ENCODE results near the gene TMEM242.
A peak's percentile ranks its signal among the peaks of the same experiment; 100 is the strongest.

The TMEM242 gene

GRCh38 chr6:157288575-157288974 is 34.7 kb downstream of the TMEM242 start:
- no peak for DNase-seq (ENCODE audit: low read depth)

DNA sequence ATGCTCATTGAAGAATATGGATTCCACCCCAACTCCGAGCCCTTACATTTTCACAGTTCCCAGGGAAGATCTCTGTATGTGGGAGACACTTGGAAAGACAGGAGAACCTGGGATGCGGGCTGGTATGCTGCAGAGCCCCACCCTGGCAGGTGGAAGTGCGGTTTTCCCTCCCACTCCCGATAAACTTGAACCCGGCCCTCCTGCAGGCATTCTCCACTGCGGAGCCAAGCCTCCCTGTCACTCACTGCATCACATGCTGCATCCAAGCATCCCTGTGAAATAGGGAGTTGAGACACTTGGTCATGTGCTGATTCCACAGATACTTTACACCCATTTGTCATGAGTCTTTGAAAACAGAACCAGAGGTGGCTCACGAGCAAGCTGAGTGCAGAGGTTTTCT is 35.4 kb downstream of the TMEM242 start:
- DNase-seq (ENCODE audit: low read depth): no peak

DNA sequence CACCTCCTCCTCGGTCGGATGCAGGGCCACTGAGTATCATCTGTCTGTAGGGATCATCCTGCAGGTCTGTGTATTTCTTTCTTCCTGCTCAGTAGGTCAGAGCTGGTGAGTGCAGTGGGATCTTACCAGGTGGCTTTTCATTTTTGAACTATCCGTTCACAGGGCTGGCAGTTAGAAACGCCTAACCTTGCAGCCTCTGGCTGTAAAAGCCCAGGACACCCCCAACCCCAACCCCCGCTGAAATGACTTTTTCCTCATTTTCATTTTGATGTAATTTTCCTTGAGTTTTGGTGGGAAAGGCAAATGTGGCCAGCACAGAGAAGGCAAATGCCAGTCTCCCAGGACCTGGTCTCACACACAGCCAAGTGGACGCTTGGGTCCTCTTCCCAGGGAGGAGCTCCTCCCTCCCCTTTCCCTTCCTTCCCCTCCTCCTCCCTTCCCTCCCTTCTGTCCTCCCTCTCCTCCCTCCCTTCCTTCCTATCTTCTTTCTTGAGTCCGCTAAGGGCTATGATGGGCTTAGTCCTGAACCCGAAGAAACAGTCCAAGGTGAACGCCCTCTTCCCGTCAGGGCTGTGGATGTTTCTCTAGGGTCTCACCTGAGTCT is 36.0 kb downstream of the TMEM242 start:
- DNase-seq (ENCODE audit: low read depth): no peak

- no peak for DNase-seq (ENCODE audit: low read depth)
Measured at GRCh38 chr6:157285422-157285779, 37.9 kb downstream of the TMEM242 start.

GRCh38 chr6:157284738-157285421 is 38.4 kb downstream of the TMEM242 start:
- DNase-seq (ENCODE audit: low read depth): no peak

DNA sequence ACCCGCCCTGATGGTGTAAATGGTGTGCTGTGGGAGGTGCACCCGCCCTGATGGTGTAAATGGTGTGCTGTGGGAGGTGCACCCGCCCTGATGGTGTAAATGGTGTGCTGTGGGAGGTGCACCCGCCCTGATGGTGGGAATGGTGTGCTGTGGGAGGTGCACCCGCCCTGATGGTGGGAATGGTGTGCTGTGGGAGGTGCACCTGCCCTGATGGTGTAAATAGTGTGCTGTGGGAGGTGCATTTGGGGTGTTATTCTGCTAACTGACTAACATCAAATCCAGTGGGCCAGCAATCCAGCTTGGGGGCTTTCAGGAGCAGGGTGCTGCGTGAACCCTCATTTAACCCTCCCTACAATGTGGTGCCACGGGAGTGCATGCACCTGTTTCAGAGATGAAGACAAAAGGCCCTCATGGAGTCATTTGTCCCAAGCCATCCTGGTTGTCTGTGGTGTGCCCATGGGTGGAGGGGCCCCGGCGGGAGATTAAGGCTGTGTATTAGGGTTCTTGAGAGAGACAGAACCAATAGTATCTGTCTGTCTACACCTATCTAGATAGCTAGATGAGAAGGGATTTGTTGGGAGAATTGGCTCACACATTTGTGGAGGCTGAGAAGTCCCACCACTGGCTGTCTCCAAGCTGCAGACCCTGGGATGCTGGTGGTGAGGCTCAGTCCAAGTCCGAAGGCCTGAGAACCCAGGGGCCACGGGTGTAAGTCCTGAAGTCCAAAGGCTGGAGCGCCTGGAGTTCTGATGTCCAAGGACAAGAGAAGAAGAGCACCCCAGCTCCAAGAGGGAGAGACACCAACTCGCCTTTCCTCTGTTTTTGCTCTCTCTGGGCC is 39.2 kb downstream of the TMEM242 start:
- no peak for DNase-seq (ENCODE audit: low read depth)

DNA sequence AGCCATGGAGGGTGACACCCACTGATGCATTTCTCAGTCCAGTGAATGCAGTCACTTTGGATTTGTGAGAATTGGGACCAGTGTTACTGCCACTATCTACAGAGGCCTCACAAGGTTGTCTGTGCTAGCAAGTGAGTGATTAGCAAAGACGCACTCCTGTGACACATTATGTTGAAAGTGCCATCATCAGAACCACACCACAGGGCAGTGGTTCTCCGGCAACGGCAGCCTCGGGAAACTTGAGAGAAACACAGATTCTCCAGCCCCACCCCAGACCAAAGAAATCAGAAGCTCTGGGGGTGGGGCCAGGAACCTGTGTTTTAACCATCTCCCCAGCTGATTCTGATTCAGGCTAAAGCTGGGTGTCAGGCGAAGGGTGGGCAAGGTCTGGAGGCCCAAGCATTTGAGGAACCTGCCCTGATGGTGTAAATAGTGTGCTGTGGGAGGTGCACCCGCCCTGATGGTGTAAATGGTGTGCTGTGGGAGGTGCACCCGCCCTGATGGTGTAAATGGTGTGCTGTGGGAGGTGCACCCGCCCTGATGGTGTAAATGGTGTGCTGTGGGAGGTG is 39.9 kb downstream of the TMEM242 start:
- DNase-seq (ENCODE audit: low read depth): no peak

GRCh38 chr6:157282284-157282683 is 41.0 kb downstream of the TMEM242 start:
- no peak for DNase-seq (ENCODE audit: low read depth)

- no peak for DNase-seq (ENCODE audit: low read depth)
Measured at GRCh38 chr6:157281570-157281969, 41.7 kb downstream of the TMEM242 start.

GRCh38 chr6:157280947-157281346 is 42.4 kb downstream of the TMEM242 start:
- no peak for DNase-seq (ENCODE audit: low read depth)

- no peak for DNase-seq (ENCODE audit: low read depth)
Measured at GRCh38 chr6:157280157-157280556, 43.2 kb downstream of the TMEM242 start.

GRCh38 chr6:157278171-157278570 is 45.1 kb downstream of the TMEM242 start:
- no peak for DNase-seq (ENCODE audit: low read depth)

DNA sequence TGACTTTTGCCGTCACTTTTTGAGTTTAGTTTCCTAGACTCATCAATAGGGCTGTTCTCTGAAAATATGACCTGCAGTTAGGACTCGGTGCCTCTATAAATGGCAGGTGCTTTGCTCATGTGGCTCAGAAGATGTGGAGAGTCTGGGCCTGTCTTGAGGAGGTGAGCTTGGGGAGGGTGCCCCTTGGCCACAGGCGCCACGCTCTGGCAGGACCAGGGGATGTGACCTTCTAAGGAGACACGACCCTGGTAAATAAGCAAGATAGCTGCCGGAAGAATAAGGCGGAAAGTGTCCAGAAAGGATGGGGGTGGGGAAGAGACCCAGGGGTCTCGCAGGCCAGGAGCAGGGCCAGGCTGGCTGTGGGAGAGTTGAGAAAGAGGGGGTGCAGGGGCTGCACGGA is 46.6 kb downstream of the TMEM242 start:
- no peak for DNase-seq (ENCODE audit: low read depth)

DNA sequence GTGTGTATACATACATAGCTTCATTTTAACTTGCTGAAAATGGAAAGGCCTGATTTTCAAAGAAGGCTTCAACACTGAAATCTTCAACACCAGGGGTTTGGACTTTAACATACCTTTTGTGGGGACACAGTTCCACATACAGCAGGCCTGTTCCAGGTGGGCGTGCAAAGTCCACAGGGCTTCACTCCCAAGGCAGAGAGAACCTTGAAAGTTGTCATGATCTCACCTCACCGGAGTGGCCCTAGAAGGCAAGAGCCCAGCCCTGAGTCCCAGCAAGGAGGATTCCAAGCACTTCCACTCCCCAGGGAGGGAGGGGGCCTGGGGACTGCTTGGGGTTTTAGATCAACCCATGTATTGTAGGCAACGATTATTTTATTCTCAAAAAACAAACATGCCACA is 47.2 kb downstream of the TMEM242 start:
- no peak for DNase-seq (ENCODE audit: low read depth)

GRCh38 chr6:157274471-157275226 is 48.7 kb downstream of the TMEM242 start:
- peak; percentile 70 for DNase-seq (ENCODE audit: low read depth)

DNA sequence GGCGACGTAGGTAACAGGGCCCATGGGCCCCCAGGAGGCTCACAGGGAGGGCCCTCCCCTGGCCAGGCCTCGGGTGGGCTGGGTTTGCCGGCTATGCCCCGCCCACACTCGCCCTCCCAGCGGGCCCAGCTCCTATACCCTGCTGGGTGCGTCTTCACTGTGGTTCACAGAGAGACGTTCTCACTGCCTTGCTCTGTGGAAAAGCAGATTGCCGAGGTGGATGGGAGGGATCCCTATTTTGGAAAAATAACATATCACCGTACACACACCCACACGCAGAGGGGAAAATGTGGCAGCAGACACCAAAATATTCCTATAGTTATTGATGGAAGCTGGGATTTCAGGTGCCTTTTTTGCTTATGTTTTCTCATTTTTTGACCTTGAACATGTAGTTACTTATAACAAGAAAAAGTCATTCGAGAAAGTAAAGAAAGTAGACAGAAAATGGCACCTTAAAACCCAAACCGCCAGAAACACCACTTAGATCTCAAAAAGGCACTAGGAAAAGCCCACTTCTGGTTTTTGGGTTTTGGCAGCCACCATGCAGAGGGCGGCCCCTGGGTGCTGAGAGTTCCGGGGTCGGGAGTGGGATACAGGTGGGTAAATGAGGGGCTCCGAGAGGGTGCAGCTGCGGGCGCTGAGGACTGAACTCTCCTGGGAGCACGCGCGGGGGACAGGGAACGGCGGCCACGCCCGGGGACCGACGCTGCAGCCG is 49.4 kb downstream of the TMEM242 start:
- DNase-seq (ENCODE audit: low read depth): peak; percentile 51

GRCh38 chr6:157272866-157273755 is 50.2 kb downstream of the TMEM242 start:
- no peak for DNase-seq (ENCODE audit: low read depth)

GRCh38 chr6:157272372-157272771 is 50.9 kb downstream of the TMEM242 start:
- DNase-seq (ENCODE audit: low read depth): no peak

- no peak for DNase-seq (ENCODE audit: low read depth)
Measured at GRCh38 chr6:157271911-157272310, 51.4 kb downstream of the TMEM242 start.

DNA sequence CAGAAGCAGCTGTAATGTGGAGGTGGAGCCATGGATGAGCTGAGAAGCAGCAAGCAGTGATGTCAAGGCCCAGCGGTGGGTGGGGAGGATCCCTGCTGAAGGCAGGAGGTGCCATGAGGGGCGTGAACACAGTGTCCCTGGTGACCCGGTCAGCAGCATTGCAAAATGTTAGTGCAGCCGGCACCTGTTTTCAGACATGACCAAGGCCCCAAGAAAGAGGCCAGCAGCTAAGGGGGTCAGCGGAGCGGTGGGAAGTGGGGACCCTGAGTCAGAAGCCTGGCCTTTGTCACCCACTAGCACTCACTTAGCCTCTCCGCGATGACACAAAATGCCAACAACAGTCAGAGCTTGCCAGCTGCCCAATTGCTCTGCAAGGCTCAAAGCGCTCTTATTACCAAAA is 51.9 kb downstream of the TMEM242 start:
- no peak for DNase-seq (ENCODE audit: low read depth)

Data from stimulated activated CD8-positive, alpha-beta memory T cell treated with anti-CD3 and anti-CD28 coated beads, Interleukin-12 subunit alpha, Interleukin-12 subunit beta, amount 100 ng/mL, for 1 hour (primary cell).